Measurements from ENCODE around the gene RNF41.

The RNF41 gene

GRCh38 chr12:56242986-56243385 lies 21.3 kb upstream of the RNF41 start:
- no peak for DNase-seq

- no peak for DNase-seq
These were observed 19.9 kb upstream of the RNF41 start for GRCh38 chr12:56241424-56242303.

- no peak for DNase-seq
These were observed 15.8 kb upstream of the RNF41 start for GRCh38 chr12:56237552-56237951.

- DNase-seq: no peak
These were observed 15.3 kb upstream of the RNF41 start for GRCh38 chr12:56236985-56237384.

- no peak for DNase-seq
These were observed 14.4 kb upstream of the RNF41 start for GRCh38 chr12:56236091-56236490.

- no peak for DNase-seq
These were observed 13.2 kb upstream of the RNF41 start for GRCh38 chr12:56234746-56235436.

GRCh38 chr12:56231184-56231582 lies 9.5 kb upstream of the RNF41 start:
- no peak for DNase-seq

GRCh38 chr12:56230432-56231183 lies 8.9 kb upstream of the RNF41 start:
- no peak for DNase-seq

GRCh38 chr12:56229916-56230431 lies 8.3 kb upstream of the RNF41 start, which contains the start of gene SLC39A5:
Gene SLC39A5, plus strand, starts transcription at chr12:56230051. Its CDS starts 1,224 bp downstream, at chr12:56231275.
- no peak for DNase-seq

- DNase-seq: no peak
These were observed 7.4 kb upstream of the RNF41 start for GRCh38 chr12:56229082-56229481.

- no peak for DNase-seq
These were observed 3.2 kb upstream of the RNF41 start for GRCh38 chr12:56224954-56225353.

- DNase-seq: peak; percentile 97
These were observed 2.5 kb upstream of the RNF41 start, which contains the start of gene NABP2 for GRCh38 chr12:56224102-56224701. Gene NABP2, plus strand, starts transcription at chr12:56224342. Its CDS starts 515 bp downstream, at chr12:56224857.

GRCh38 chr12:56223571-56224101 lies 1.9 kb upstream of the RNF41 start:
- no peak for DNase-seq

- no peak for DNase-seq
These were observed 791 bp upstream of the RNF41 start for GRCh38 chr12:56222531-56222895.

- no peak for DNase-seq
These were observed 428 bp downstream of the RNF41 start for GRCh38 chr12:56221232-56221756.

GRCh38 chr12:56220611-56221231 lies 1.0 kb downstream of the RNF41 start:
- DNase-seq: no peak

- DNase-seq: no peak
These were observed 1.9 kb downstream of the RNF41 start for GRCh38 chr12:56219840-56220239.

GRCh38 chr12:56216461-56216860 lies 5.3 kb downstream of the RNF41 start:
- no peak for DNase-seq

- no peak for DNase-seq
These were observed 7.8 kb downstream of the RNF41 start for GRCh38 chr12:56213878-56214277.

- DNase-seq: no peak
These were observed 9.4 kb downstream of the RNF41 start for GRCh38 chr12:56212361-56212760.

GRCh38 chr12:56208006-56208405 lies 13.7 kb downstream of the RNF41 start:
- DNase-seq: no peak
